GDM1 (cell line): ENCODE results near the gene ARL8B.

Experiments used
- DNase-seq: peaks from one replicate; lab custom pipeline; 2025; lab: John Stamatoyannopoulos, UW

Gene ARL8B

DNA sequence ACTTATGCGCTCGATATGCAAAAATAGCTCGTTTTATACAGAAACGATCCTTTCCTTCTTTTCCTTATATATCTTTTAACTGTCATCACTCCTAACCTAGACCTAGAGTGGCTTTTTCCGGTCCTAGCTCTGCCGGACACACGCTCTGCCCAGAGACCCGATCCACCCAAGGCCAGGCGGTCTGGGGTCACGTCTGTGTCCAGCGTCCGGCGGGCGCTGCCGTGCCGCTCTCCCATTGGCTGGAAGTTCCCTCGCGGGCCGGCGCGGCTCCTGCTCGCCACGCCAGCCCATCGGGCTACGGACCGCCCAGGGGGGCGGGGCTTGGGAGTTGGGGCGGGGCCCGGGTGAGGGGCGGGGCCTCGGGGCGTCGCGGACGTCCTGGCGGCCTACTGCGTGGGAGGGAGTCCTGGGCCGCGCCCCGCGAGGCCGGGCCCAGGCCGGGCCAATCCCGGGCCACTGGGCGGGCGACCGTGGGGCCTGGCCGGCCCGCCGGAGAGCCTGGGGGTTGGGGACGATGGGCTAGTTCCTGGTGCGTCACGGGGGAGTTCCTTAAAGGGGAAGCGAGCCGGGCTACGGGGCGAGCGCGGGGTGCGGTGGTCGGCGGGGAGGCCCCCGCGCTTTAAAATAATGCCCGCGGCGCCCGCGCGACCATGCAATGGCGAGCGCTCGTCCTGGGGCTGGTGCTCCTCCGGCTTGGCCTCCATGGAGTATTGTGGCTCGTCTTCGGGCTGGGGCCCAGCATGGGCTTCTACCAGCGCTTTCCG is 65.2 kb downstream of the ARL8B start, which contains the start of gene EDEM1:
TSS of gene EDEM1 (plus strand) at position 552 of the 764 bp plus-strand sequence. CDS start at position 651, 99 bp downstream.
- DNase-seq = peak; percentile 96

DNA sequence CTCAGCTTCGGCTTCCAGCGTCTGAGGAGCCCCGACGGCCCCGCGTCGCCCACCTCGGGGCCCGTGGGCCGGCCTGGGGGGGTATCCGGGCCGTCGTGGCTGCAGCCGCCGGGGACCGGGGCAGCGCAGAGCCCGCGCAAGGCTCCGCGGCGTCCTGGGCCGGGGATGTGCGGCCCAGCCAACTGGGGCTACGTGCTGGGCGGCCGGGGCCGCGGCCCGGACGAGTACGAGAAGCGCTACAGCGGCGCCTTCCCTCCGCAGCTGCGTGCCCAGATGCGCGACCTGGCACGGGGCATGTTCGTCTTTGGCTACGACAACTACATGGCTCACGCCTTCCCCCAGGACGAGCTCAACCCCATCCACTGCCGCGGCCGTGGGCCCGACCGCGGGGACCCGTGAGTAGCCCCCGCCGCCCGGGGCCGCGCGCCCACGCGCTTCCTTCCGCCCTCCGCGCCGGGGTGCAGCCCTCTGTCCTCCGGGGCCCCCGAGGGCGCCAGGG is 65.9 kb downstream of the ARL8B start:
- no peak for DNase-seq

GRCh38 chr3:5188419-5189221 is 66.5 kb downstream of the ARL8B start:
- no peak for DNase-seq

- no peak for DNase-seq
Measured at GRCh38 chr3:5190147-5190791, 68.2 kb downstream of the ARL8B start.

- no peak for DNase-seq
Measured at GRCh38 chr3:5191555-5192304, 69.6 kb downstream of the ARL8B start.

- DNase-seq = no peak
Measured at GRCh38 chr3:5192571-5193365, 70.7 kb downstream of the ARL8B start.

DNA sequence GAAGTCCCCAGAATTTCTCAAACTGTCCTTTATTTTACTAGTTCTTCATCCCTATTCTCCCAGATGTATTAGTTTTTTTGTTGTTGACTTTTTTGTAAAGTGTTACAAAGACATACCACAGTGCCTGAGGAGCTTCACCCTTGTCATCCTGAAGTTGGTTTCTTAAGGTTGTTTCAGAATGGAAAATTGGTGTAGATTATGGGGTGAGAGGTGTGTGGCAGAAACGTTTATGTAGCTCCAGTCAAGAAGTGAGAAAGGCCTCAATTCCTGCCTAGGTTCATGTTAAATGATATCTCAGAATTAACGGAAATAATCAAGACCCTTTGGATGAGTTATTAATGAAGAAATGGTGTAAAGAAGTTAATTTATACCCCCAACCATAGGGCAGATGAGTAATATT is 72.2 kb downstream of the ARL8B start:
- DNase-seq = no peak

GRCh38 chr3:5194801-5195509 is 72.9 kb downstream of the ARL8B start:
- no peak for DNase-seq

DNA sequence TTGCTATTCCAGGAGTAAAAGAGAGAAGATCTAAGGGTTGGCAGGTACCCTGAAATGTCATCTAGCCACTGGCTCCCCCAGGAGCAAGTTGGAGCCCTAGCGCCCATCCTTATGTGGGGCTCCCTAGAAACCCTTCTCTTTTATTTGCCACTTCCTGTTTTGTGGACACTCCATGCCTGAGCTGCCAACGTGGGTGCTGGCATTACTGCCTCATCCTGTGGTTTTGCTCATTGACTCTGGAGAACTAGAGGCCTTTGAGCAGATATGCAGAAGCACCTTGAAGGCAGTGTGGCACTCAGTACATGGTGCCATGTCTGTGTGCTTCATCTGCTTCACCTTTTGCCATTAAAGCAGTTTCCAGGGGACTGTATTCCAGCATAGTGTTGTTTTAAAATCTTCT is 73.5 kb downstream of the ARL8B start:
- peak; percentile 34 for DNase-seq

DNA sequence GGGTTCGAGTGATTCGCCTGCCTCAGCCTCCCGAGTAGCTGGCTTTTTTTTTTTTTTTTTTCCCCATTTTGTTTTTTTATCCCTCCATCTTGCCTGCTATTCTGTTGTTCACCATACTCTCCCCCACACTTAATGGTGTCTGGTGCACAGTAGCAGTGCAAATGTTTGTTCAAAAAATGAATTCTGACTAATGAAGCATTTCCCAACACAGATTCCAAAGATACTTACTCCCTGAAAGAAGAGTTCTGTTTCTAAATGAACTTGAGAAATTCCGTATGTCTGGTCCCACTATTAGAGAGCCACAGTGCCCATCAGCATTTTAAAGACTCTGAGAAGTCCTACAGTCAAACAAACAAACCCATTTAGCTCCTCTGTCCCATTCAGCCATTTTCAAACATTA is 74.9 kb downstream of the ARL8B start:
- no peak for DNase-seq

DNA sequence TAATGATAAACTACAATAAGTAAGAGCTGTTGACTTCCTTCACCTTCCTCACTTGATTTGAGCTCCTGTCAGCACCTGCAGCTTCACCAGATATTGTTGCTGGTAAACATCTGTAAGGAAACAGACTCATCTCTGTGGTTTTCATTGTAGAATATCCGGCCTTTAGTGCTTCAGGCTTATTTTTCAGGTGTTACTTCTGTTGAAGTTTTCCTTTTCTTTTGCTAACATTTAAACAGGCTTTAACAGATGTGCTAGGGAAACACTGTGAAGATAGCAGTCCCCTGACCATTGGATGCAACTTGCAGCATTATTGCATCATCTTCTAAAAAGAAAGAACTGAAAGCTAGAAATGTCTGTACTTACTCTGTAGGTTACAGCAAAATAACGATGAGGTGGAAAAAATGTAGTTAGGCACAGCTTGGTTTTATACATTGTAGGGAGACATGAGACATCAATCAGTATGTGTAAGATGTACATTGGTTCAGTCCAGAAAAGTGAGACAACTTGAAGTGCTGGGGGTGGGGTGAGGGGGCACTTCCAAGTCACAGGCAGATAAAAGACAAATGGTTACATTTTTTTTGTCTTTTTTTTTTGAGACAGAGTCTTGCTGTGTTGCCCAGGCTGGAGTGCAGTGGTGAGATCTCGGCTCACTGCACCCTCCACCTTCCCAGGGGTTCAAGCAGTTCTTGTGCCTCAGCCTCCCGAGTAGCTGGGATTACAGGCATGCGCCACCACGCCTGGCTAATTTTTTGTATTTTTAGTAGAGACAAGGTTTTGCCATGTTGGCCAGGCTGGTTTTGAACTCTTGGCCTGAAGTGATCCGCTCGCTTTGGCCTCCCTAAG is 75.6 kb downstream of the ARL8B start:
- no peak for DNase-seq

- no peak for DNase-seq
Measured at GRCh38 chr3:5198313-5198677, 76.2 kb downstream of the ARL8B start.

GRCh38 chr3:5198986-5199731 is 77.1 kb downstream of the ARL8B start:
- DNase-seq = no peak

DNA sequence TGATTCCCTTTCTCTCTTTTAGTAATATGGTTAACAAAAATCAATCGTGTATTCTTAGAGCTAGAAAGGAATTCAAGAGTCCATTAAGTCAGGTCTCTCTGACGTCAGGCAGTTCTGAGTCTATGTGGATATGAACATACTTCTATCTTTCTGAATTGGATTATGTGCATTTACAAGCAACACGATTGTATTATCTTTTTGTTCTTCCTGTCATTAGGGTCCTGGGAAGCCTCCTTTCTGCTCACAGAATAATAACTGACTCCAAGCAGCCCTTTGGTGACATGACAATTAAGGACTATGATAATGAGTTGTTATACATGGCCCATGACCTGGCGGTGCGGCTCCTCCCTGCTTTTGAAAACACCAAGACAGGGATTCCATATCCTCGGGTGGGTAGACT is 79.4 kb downstream of the ARL8B start:
- no peak for DNase-seq

DNA sequence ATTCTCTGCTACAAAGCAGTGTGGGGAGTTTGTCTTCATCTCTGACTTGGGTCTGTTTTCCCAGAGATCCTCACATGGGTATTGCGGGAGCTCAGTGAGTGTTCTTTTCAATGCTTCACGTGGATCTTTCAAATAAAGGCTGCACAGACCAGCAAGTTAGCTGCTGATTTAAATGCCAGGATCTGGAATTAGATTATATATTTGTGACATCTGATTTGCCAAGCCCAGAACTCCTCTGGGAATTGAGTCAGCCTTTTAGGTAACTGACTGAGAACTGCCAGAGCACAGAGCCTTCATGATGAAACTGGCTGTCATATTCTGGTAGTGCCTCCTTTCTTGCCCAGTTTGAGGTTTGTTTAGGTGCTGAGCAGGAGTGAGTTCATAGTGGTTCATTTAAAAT is 80.1 kb downstream of the ARL8B start:
- no peak for DNase-seq

- DNase-seq = no peak
Measured at GRCh38 chr3:5205165-5205941, 83.3 kb downstream of the ARL8B start.

GRCh38 chr3:5210926-5211325 is 88.8 kb downstream of the ARL8B start:
- no peak for DNase-seq
